DOHH2 (cell line): ENCODE data around the gene BRICD5.
"Not testable (repeated sequence)": the region's sequence is repeated elsewhere in the genome, so short reads cannot be mapped to it uniquely, and the experiment has no call there.

Experiments used
- CTCF ChIP-seq: fragments of 200-600 bp; sonication (generic); IDR thresholded peaks from one replicate; pipeline ENCODE4 v1.5.1; 2014; ENCODE audit warnings: antibody characterized with exemption, mild to moderate bottlenecking, low read depth, low read length; ENCODE audit not compliant: poor library complexity, severe bottlenecking
- EZH2phosphoT487 ChIP-seq: fragments of 200-600 bp; sonication (generic); IDR thresholded peaks from 2 replicates; pipeline ENCODE4 v1.6.1; 2017; ENCODE audit warnings: borderline replicate concordance, mild to moderate bottlenecking, antibody characterized with exemption, low read length, moderate library complexity, mixed read lengths

DNA sequence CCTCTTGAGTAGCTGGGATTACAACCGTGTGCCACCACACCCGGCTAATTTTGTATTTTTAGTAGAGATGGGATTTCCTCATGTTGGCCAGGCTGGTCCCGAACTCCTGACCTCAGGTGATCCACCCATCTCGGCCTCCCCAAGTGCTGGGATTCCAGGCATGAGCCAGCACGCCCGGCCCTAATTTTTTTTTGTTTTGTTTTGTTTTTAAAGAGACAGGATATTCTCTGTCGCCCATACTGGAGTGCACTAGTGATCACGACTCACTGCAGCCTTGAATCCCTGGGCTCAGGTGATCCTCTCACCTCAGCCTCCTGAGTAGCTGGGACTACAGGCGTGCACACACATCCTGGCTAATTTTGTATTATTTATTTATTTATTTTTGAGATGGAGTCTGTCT lies 29.7 kb upstream of the BRICD5 start:
- not testable (repeated sequence) for TF ChIP-seq CTCF, EZH2phosphoT487
